ENCODE measurements around the gene KCNJ9.
"Not testable (repeated sequence)": the region's sequence is repeated elsewhere in the genome, so short reads cannot be mapped to it uniquely, and the experiment has no call there.

Gene KCNJ9

GRCh38 chr1:160081261-160081936 lies at the start of gene KCNJ9:
Gene KCNJ9, plus strand, starts transcription at chr1:160081538. Its CDS starts 2,493 bp downstream, at chr1:160084031.
- FAIRE-seq = no peak
- no peak for DNase-seq (ENCODE audit: insufficient read length, low spot score)

GRCh38 chr1:160032165-160032820 lies 49.0 kb upstream of the KCNJ9 start:
- FAIRE-seq = no peak
- no peak for DNase-seq (ENCODE audit: insufficient read length, low spot score)

GRCh38 chr1:160040476-160040875 lies 40.9 kb upstream of the KCNJ9 start:
- no peak for FAIRE-seq
- no peak for DNase-seq (ENCODE audit: insufficient read length, low spot score)

DNA sequence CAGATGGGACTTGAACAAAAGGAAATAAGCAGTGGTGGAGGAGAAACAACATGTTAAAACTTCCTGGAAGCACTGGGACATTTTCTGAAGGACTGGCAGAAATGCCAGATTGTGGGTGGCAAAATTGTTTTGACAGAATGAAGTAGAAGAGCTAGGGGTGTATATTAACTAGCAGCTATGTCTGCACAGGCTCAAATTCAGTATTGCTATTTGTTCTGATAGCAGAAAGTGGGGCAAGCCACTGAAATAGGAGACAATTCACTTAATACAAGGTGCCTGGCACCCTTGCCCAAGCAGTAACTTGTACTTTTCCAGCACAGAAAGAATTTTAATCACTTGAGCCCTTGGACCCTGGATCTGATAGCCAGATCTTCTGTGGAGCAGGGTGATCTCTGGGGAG lies 37.8 kb upstream of the KCNJ9 start:
- DNase-seq (ENCODE audit: insufficient read length, low spot score) (no peak), FAIRE-seq (no peak)

DNA sequence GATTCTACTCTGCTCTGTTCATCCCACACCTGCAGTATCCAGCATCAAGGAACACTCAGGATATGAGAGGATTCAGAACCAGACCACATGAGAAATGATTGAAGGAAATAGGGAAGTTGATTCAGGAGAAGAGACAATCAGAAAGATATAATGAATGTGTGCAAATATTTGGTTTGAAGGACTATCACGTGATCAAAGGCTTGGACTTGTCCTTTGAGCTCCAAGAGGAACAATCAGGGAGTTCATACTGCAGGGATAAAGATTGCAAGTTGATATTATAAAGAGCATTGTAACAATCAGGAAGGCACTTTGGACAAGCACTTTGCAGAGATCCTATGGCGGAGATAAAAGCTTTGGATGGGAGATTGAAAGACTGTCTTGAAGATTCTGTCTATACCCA lies 35.7 kb upstream of the KCNJ9 start:
- no peak for DNase-seq (ENCODE audit: insufficient read length, low spot score)
- no peak for FAIRE-seq

- FAIRE-seq (no peak), DNase-seq (ENCODE audit: insufficient read length, low spot score) (peak; percentile 50)
Measured at GRCh38 chr1:160046494-160047110, 34.7 kb upstream of the KCNJ9 start.

DNA sequence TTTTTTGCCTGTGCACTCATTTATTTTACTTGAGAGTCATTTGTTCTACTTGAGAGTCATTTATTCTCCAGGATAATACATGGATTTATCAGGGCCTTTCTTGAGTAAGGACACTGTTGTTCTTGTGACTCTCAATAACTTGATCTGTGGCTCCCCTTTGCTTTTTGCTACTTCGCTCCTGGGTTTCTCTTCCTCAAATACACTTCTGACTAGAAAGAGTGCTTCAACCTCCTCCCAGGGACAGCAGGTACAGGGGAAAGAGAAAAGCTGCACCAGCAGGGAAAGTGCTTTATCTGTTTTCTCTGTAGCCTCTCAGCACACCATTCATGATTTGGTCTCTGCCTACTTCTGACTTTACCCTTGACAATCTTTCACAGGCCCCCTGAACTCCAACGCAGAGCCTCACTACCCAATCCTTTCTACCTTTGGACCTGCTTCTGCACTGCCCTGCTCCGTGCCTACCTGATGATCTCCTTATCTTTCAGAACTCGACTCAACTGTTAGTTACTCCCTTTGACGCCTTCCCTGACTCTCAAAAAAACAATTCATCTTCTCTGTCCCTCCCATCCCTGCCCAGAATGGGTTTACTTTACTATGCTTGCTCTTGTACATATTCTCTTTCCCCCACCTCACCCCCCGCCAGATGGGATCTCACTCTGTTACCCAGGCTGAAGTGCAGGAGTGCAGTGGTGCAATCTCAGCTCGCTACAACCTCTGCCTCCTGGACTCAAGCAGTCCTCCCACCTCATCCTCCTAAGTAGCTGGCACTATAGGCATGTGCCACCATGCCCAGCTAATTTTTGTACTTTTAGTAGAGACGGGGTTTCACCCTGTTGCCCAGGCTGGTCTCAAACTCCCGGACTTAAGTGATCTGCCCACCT lies 34.0 kb upstream of the KCNJ9 start:
- FAIRE-seq (no peak), DNase-seq (ENCODE audit: insufficient read length, low spot score) (no peak)

DNA sequence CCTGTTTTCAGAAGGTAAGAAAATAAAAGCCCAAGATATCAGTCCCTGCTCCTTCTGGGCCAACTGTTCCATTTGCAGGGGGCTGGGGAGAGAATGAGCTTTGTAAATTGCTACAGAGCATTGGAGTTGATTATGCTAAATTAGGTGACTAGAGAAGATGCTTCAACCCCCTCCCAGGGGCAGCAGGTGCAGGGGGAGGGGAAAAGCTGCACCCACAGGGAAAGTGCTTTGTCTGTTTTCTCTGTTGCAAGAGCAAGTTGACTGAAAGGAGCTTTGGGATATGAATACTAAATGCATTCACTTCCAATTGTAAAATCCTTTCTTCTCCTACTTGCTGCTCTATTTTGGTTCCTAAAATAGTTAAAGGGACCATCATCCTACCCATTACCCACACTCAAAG lies 33.0 kb upstream of the KCNJ9 start:
- FAIRE-seq (no peak), DNase-seq (ENCODE audit: insufficient read length, low spot score) (no peak)

- FAIRE-seq = no peak
- DNase-seq (ENCODE audit: insufficient read length, low spot score) = no peak
Measured at GRCh38 chr1:160049101-160049500, 32.2 kb upstream of the KCNJ9 start.

DNA sequence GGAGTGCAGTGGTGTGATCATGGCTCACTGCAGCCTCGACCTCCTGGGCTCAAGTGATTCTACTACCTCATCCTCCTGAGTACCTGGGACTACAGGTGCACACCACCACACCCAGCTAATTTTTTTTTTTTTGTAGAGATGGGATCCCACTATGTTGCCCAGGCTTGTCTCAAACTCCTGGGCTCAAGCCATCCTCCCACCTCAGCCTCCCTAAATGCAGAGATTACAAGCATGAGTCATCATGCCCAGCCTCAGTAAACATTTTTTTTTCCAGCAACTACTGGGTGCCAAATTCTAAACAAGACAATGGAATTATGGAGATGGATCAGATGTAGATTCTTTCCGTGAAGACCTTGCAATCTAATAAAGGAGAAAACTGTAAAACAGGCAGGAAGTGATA lies 31.2 kb upstream of the KCNJ9 start:
- not testable (repeated sequence) for DNase-seq (ENCODE audit: insufficient read length, low spot score); FAIRE-seq

DNA sequence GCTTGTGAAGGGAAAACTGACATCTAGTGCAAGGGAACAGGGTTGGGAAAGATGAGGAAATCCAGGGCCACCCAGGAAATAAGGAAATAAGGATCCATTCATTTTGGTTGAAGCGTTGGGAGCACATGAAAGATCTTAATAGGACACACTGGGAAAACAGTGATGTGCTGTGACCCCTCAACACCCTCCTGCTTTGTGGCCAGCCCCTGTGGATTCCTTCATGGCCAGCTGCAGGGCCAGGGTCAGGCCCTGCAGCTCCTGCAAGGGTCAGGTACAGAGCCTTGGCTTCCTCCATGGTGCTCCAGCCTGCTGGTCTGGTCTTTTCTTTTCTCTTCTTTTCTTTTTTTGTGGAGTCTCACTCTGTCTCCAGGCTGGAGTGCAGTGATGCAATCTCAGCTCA lies 30.7 kb upstream of the KCNJ9 start:
- DNase-seq (ENCODE audit: insufficient read length, low spot score) (no peak), FAIRE-seq (no peak)

DNA sequence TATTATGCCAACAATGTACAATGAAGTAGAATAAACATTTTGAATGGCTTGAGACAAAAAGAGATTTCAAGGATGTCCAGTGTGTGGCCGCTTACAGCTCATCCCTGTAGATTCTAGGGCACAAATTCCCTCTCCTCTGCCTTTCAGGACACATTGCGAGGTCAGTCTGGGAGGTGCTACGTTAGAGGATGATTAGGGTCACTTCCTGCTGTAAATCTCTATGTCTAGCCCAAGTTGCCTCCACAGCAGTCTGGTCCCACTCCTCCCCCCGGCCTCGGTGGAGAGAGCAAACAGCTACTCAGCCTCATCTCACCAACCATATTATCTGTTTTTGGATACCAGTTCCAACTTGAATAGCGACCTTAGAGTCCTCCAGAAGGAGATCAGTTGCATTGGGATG lies 28.4 kb upstream of the KCNJ9 start:
- no peak for DNase-seq (ENCODE audit: insufficient read length, low spot score)
- no peak for FAIRE-seq

DNA sequence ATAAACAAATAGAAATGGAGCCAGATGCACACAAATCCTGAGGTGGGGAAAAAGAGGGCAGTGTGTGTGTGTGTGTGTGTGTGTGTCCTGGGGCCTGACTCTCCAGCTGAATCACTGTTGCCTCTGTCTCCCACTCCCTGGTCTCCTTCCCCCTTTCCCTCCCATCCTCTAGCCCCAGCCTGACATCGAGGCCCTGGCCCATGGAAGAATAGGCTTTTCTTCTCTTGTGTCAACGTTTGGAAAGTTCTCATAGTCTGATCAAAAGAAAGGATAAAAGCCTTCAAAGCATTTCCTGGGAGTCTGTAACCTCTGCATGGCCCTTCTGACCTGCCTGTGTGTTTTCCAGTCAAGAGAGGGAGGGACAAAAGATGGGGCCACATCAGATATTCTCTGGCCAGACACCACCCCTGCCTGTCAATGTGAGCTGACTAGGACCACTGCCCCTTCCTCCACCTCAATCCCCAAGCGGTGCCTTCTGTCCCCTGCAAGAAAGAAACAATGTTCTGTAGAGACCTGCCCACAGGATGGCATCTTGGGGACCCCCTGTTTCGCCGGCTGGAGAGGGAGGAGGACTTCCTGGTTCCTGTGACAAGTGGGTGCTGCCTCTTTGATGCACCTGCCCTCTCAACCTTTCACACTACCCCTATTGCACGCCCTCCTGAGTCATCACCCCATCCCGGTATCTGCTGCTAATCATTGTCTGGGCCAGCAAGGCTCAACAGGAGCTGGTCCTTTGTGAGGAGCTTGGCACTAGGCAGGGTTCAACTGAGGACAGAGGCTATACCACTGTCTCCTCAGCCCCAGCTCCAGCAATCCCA lies 27.6 kb upstream of the KCNJ9 start:
- DNase-seq (ENCODE audit: insufficient read length, low spot score) (no peak), FAIRE-seq (no peak)

DNA sequence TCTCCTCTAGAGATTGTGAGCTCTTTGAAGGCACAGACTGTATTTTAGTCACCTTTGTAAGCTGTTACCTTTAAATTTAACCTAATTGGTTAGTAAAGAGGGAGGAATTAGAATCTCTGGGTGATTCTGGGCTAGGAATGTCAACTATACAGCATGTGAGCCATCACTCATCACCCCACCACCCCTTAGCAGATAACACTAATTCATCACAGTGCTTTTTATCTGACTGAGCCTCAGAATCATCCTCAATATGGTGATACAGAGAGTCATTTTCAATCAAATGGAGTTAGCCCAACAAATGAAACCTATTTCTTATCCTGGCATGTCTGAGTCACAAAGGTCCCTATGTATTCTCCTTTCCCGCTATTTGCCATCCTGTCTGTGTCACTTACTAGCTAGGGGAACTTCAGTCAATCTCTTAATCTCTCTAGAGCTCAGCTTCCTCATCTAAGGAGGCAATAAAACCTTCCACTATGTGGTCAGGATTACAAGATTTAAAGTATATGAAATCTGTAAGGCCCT lies 24.6 kb upstream of the KCNJ9 start:
- FAIRE-seq = no peak
- DNase-seq (ENCODE audit: insufficient read length, low spot score) = no peak

DNA sequence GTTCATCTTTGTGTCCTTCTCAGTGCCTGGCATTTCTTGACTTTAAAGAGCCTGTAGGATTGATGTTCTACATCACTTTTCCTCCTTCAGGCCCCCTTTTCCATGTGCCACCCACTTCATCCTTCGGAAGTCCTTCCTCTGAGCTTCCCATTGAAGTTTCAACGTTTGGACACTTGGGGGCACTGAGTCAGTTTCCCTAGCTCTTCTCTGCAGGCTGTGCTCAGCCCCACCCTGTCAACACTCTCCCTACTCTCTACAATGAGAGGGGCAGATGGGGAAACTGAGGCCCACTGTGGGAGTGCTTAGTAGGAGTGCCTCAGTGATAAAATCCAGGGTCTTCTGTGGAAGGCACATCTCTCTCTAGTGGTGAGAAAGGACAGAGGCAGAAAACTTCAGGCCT lies 23.3 kb upstream of the KCNJ9 start:
- DNase-seq (ENCODE audit: insufficient read length, low spot score) (no peak), FAIRE-seq (no peak)

GRCh38 chr1:160061369-160062229 lies 19.7 kb upstream of the KCNJ9 start:
- DNase-seq (ENCODE audit: insufficient read length, low spot score) (peak; percentile 42), FAIRE-seq (no peak)

DNA sequence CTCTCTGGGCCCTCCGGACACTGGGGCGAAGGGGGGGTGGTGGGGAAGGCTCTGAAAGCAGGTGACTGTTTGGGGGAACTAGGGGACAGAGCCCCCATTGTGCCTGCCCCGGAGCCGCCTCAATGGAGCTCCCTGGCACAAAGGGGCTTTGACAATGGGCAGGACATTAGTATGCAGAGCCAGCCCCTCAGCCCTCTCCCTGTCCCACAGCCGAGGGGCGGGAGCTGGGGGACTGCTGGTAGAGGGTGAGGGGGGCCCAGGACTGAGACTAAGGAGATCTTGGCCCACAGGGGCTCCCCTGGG lies 19.2 kb upstream of the KCNJ9 start:
- DNase-seq (ENCODE audit: insufficient read length, low spot score) (no peak), FAIRE-seq (no peak)

- DNase-seq (ENCODE audit: insufficient read length, low spot score) (no peak), FAIRE-seq (no peak)
Measured at GRCh38 chr1:160063176-160063575, 18.2 kb upstream of the KCNJ9 start.

DNA sequence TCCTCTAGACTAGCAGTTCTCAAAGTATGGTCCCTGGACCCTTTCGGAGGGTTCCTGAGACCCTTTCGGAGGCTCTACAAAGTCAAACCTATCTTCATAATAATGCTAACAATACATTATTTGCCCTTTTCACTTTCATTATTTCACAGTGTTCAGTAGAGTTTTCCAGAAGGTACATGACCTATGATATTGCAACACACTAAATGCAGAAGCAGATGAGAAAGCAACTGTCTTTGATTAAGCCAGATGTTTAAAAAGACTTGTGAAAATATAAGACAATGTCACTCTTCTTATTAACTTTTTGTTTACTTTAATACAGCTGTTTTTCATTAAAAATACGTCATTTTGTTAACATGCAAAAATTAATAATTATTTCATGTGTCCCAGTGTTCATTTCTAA lies 17.2 kb upstream of the KCNJ9 start:
- FAIRE-seq = no peak

More for the DNA sequence above, 17.2 kb upstream of the KCNJ9 start:
- no peak for DNase-seq (ENCODE audit: insufficient read length, low spot score)

All from HTR-8/SVneo (cell line).